ENCODE results near the gene HSD3B7. TPM values are rescaled to one million over a fixed set of nuclear protein-coding genes. Genes with fewer than 3 reads are reported as not detected.

Gene HSD3B7
- total and polyA plus RNA-seq, 10 of the 15 experiments (the other 5 are each of a cell fraction or from before 2014, with no cell fraction given), result 0.18 to 1.8 (median 0.48) TPM; not detected in 1

DNA sequence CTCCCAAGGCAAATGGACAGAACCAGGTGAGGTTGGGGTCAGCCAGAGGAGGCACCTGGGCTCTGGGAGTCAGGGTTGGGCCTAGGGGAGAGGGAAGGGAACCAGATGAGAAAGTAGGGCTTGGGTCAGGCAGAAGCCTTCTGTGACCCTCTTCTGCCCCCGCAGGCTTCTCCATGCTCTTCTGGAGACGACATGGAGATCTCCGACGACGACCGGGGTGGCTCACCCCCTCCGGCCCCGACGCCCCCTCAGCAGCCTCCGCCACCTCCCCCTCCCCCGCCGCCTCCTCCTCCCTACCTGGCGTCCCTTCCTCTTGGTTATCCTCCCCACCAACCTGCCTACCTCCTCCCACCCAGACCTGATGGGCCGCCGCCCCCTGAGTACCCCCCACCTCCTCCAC lies 19.6 kb upstream of the HSD3B7 start (continued):
- no peak for TF ChIP-seq BHLHE40 (IDR thresholded peaks at IDR 0.05; ENCODE audit: borderline replicate concordance in 1 of 2, low read depth in 2 of 2, low read length in 1 of 2)

DNA sequence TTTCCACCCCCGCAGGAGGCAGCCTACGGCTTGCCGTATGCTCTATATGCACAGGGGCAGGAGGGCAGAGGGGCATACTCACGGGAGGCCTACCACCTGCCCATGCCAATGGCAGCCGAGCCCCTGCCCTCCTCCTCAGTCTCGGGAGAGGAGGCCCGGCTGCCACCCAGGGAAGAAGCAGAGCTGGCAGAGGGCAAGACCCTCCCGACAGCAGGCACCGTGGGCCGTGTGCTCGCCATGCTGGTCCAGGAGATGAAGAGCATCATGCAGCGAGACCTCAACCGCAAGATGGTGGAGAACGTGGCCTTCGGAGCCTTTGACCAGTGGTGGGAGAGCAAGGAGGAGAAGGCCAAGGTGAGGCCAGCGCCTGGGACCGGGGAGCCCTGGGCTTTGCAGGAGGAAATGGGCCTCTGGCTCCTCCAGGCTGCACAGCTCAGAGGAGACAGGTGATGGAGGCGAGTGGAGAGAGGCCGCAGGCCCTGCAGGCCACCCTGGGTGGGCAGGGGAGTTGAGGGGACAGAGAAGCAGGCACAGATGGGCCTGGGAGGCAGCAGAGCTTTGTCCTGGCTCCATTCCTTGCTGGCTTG lies 18.9 kb upstream of the HSD3B7 start:
- CTCF ChIA-PET, result no interaction called here
- no peak overlapping the region for H2AFZ ChIP-seq (ENCODE audit: control insufficient read depth, low read depth, low read length)
- no peaks in the 10 kb centered on the region for H3K9me3 ChIP-seq (replicated peaks; ENCODE audit: control insufficient read depth, insufficient read depth, low read length)
- ATAC-seq, result no peak
- RAD21 ChIA-PET (ENCODE audit: unreplicated experiment), result interaction anchor here (0.6 kb wide), 1 partner anchor 461 kb away, joined by 5 read pairs; no protein-coding TSS in a partner anchor
- SMC1A ChIA-PET (ENCODE audit: uncharacterized antibody, unreplicated experiment), result no interaction called here
- no peak overlapping the region for H3K27ac ChIP-seq (ENCODE audit: control insufficient read depth, insufficient read depth)
- intact Hi-C loops (cut with micrococcal nuclease; ENCODE audit: unreplicated experiment), result no loop called here
- H4K20me1 ChIP-seq (ENCODE audit: control insufficient read depth, insufficient read depth), result no peaks in the 10 kb centered on the region
- H3K4me3 ChIP-seq, result no peak overlapping the region
- no peak for FAIRE-seq
- POLR2A ChIA-PET, result interaction anchor here (1.0 kb wide), 1 partner anchor 176 kb away, joined by 4 read pairs; no protein-coding TSS in a partner anchor
- H3K79me2 ChIP-seq (ENCODE audit: control insufficient read depth, insufficient read depth, low read length), result no peaks in the 10 kb centered on the region
- 96% methylated on average over 19 of the region's 19 CpGs for WGBS (ENCODE audit: insufficient coverage, insufficient replicate concordance, low lambda C conversion rate, missing lambda C conversion rate)
- DNase-seq (ENCODE audit: low read depth, low spot score), result no peak
- TF ChIP-seq POLR2A (IDR thresholded peaks at IDR 0.05; ENCODE audit: low read depth, low read length) (peak; percentile 76), NR2C2 (IDR thresholded peaks at IDR 0.05; ENCODE audit: borderline replicate concordance, control insufficient read depth, insufficient read length, low read depth) (no peak), POLR2AphosphoS5 (IDR thresholded peaks at IDR 0.05; ENCODE audit: low read length) (peak; percentile 34; the same call in 1 of the 2 replicates)
- no peaks in the 10 kb centered on the region for H3K4me1 ChIP-seq (ENCODE audit: control insufficient read depth, insufficient read depth, low read length)
- no peak overlapping the region for H3K4me2 ChIP-seq (ENCODE audit: control insufficient read depth, insufficient read depth)
- in situ Hi-C loops (cut with MboI), result no loop called here
- H3K9ac ChIP-seq (ENCODE audit: control insufficient read depth, insufficient read depth, low read length), result no peak overlapping the region
- no TSS peak for BruUV-seq (replicated peaks)
- H3K36me3 ChIP-seq (ENCODE audit: control insufficient read depth in 2 of 2, insufficient read depth in 2 of 2, low read length in 1 of 2), result peaks cover 19 to 32% of the 10 kb centered on the region in 2 experiments
- no peaks in the 10 kb centered on the region for H3K27me3 ChIP-seq (replicated peaks in 1 of 2; ENCODE audit: control insufficient read depth in 2 of 2, insufficient read depth in 2 of 2, low read length in 1 of 2)

- 80% methylated on average over 4 of the region's 4 CpGs for WGBS (ENCODE audit: insufficient coverage, insufficient replicate concordance, low lambda C conversion rate, missing lambda C conversion rate)
- Histone ChIP-seq H2AFZ (ENCODE audit: control insufficient read depth, low read depth, low read length) (no peak overlapping the region), H3K4me3 (no peak overlapping the region), H3K79me2 (ENCODE audit: control insufficient read depth, insufficient read depth, low read length) (no peaks in the 10 kb centered on the region), H3K9ac (ENCODE audit: control insufficient read depth, insufficient read depth, low read length) (no peak overlapping the region), H3K27ac (ENCODE audit: control insufficient read depth, insufficient read depth) (no peak overlapping the region), H3K4me2 (ENCODE audit: control insufficient read depth, insufficient read depth) (no peak overlapping the region), H4K20me1 (ENCODE audit: control insufficient read depth, insufficient read depth) (no peaks in the 10 kb centered on the region), H3K27me3 (replicated peaks in 1 of 2; ENCODE audit: control insufficient read depth in 2 of 2, insufficient read depth in 2 of 2, low read length in 1 of 2) (no peaks in the 10 kb centered on the region), H3K9me3 (replicated peaks; ENCODE audit: control insufficient read depth, insufficient read depth, low read length) (no peaks in the 10 kb centered on the region), H3K4me1 (ENCODE audit: control insufficient read depth, insufficient read depth, low read length) (no peaks in the 10 kb centered on the region), H3K36me3 (ENCODE audit: control insufficient read depth in 2 of 2, insufficient read depth in 2 of 2, low read length in 1 of 2) (peaks cover 15 to 30% of the 10 kb centered on the region in 2 experiments; a peak in 3 of 4 replicates)
- SMC1A ChIA-PET (ENCODE audit: uncharacterized antibody, unreplicated experiment), result interaction anchor here (1.6 kb wide), 1 partner anchor 454 kb away, joined by 3 read pairs; no protein-coding TSS in a partner anchor
- DNase-seq (ENCODE audit: low read depth, low spot score), result no peak
- BruUV-seq (replicated peaks), result no TSS peak
- POLR2A ChIA-PET, result interaction anchor here (0.7 kb wide), 1 partner anchor 485 kb away, joined by 3 read pairs; no protein-coding TSS in a partner anchor
- CTCF ChIA-PET, result no interaction called here
- RAD21 ChIA-PET (ENCODE audit: unreplicated experiment), result no interaction called here
- intact Hi-C loops (cut with micrococcal nuclease; ENCODE audit: unreplicated experiment), result no loop called here
- in situ Hi-C loops (cut with MboI), result no loop called here
- no peak for FAIRE-seq
- no peak for ATAC-seq
- no peak for TF ChIP-seq JUNB (IDR thresholded peaks at IDR 0.05)
- no peak for TF ChIP-seq HSF1 (IDR thresholded peaks at IDR 0.05; ENCODE audit: low read depth, low read length)
- no peak for TF ChIP-seq CHD1 (IDR thresholded peaks at IDR 0.05; ENCODE audit: low read depth, low read length)
- TF ChIP-seq MTA2 (IDR thresholded peaks at IDR 0.05; ENCODE audit: low read depth), result no peak
- no peak for TF ChIP-seq EGR1 (IDR thresholded peaks at IDR 0.05; ENCODE audit: borderline replicate concordance in 1 of 2, low read depth in 2 of 2, low read length in 2 of 2)
- TF ChIP-seq BACH1 (IDR thresholded peaks at IDR 0.05; ENCODE audit: borderline replicate concordance), result no peak
- TF ChIP-seq CREM (IDR thresholded peaks at IDR 0.05; ENCODE audit: low read depth), result no peak
- no peak for TF ChIP-seq ZSCAN29 (IDR thresholded peaks at IDR 0.05)
- no peak for TF ChIP-seq JUND (IDR thresholded peaks at IDR 0.05; ENCODE audit: low read depth, low read length)
- no peak for TF ChIP-seq FOXM1 (IDR thresholded peaks at IDR 0.05; ENCODE audit: low read depth, low read length)
- no peak for TF ChIP-seq TAF1 (IDR thresholded peaks at IDR 0.05; ENCODE audit: borderline replicate concordance, low read depth, low read length)
Observed at GRCh38 chr16:30967795-30968194, 17.2 kb upstream of the HSD3B7 start.
